Measurements from ENCODE around the gene CCDC88C. TPM values are rescaled to one million over a fixed set of nuclear protein-coding genes. Genes with fewer than 3 reads are reported as not detected.

CCDC88C gene
- total RNA-seq, 1 donor from 2014 or later, result 7.2 TPM

DNA sequence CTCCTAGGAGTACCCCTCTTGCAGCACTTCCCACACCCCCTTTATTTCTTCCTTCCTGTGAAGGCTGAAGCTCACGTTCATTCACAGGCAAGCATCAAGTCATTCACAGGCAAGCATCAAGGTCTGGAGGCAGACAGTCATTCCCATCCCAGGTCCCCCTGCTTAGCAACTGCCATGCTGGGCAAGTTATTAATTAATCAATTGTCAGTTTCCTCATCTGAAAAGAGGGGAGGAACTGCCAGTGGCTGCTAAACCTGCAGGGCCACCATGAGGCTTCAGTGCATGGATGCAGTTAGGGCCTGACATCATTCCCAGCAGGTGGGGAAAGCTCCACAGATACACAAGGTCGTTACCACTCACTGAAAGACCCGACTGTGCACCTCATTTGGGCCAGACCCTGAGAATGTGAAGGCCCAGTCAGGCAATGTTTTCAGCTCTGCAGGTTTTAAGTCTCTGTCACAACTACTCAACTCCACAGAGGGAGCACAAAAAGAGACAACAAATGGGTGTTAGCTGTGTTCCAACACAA, 88.1 kb downstream of the CCDC88C start:
- no peak for DNase-seq (ENCODE audit: low read depth)

DNA sequence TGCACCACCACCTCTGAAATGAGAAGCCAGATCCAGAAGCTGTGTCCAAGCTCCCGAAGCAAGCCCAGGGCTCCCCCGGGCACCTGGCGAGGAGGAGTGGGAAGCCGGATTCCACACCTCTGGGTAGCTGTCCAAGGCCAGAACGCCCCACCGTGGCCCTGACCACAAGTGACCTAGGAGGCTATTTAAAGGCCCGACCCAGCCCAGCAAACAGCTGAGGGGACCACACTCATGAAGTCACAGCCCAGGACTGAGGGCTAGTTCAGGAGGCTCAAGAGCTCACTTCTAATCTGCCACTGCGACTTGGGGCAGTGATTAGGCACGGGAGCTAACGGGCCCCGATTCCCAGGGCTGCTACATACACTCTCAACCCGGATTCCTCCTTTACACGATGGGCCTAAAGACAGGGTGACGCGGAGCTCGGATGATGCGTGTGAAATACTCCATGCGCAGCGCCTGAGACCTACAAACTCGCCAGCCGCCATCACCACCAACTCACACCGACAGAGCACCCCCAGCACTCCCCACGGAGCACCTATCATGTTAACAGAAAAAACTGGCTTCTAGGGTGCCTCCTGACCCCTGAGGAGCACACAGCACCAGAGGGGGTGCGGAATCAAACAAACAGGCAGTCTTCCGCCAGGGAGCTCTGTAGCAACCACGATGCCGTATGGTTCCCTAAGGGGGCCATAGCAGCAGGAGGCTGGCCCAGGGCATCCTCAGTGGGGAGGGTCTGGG, 89.1 kb downstream of the CCDC88C start:
- DNase-seq (ENCODE audit: low read depth), result peak; percentile 97

DNA sequence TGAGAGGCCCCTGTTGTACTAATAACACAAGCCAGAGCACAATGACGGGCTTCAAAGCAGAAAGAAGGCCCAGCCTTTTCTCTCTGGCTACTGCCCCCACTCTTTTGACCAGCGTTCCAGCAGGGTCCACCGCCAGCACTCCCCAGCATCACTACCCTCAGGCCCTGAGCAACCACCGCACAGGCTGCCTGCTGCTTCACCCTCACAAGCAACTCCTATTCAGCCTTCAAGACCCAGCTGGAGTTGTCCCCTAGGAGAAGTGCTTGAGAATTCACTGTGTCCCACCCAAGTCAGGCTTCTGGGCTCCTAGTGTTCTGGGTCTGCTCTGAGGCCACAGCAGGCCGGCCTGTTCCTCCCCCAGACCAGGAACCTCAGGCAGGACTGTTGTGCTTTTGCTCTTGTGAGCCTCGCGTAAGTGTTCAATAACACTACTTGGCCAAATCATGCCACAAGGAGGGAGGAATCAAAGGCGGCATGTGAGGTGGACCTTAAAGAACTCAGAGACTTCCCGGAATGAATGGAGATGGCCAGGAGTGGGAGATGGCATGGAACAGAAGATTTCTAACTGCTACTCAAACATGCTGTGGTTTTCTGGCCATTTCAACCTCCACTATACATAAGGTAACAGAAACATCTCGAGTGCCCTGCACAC, 89.8 kb downstream of the CCDC88C start:
- DNase-seq (ENCODE audit: low read depth), result peak; percentile 89

DNA sequence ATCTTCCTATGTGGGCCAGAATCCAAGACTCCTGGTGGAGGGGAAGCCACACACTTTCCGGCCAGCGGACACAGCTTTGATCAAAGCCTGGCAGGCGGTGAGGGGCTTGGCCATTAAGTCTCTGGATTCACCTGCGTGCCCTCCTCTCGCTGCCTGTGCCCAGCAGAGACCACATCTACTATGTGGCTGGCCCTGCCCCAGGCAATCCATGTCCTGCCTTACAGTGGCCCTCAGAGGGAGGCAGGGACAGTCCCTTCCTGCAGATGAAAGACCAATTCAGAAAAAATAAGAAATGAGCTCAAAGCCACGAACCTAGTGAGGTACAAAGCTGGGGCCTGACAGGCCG, 90.4 kb downstream of the CCDC88C start:
- no peak for DNase-seq (ENCODE audit: low read depth)

DNA sequence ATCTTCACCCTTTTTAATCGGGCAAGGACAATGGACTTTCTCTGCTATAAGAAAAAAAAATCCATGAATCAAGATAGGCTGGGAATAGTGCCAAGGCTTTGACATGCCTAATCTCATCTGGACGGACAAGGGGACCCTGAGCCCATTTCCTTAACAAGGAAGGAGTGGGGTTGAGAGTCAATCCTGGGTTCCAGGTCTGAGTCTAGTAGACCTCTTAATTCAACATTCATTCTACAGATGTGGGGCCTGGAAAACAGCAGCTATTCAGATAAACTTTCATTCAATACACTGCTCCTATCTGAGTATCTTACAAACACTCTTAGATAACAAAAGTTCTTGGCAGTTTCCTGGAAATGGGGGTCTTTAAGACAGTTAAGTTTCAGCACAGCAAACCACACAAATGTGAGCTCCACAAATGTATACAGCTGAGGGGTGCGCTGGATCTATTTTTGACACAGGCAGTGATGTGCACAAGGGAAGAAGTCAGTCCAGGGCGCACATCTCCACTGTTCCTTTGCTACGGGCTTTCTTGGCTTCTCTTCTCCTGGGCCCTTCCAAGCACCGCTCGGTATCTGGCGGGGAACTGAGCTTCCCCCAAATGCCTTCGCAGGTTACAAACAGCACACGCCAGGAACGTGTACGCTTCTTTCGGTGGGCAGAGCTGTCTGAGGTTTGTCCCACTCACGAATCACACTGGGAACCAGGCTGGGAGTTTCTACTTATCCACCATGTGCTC, 90.9 kb downstream of the CCDC88C start:
- no peak for DNase-seq (ENCODE audit: low read depth)

DNA sequence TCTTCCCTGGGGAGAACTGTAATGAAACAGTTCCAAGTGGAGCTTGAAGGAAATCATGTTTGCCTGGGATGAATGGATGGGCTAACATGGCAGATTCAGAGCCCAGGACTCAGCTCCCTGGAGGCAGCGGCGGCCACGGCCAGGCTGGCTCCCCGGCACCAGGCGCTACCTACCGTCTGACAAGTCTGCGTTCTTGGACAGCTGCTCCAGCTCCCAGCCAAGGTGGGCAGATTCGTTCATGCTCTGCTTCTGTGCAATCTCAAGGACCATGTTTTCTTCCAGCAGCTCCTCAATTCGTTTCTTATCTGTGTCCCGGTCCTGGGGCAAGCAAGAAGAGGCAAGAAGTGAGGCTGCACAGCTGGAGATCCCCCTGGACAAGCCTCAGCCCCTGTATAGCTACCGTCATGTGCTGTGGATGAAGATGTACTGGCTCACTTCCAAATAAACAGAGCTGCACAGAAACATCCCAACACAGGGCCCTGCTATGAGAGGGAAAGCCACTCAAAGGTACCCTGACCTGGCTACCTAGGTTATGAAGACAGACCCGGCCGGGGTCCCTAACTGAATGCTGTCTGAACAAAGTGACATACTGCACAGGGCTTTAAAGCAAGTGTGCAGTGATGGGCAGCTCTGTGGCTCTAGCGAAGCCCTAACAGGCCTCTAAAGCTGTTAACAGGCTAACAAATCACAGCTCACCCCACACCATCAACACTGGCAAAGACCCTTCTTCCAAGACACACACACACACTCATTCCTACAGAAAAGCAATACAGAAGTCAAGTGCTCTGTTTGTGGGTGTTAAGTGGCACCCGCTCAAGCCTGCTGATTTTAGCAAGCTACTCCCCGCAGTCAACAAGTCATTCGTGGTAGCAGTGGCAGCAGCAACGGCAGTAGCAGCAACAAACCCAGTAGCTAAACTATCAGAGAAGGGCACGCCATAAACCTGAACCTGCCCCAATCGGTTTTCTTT, 92.7 kb downstream of the CCDC88C start:
- no peak for DNase-seq (ENCODE audit: low read depth)

DNA sequence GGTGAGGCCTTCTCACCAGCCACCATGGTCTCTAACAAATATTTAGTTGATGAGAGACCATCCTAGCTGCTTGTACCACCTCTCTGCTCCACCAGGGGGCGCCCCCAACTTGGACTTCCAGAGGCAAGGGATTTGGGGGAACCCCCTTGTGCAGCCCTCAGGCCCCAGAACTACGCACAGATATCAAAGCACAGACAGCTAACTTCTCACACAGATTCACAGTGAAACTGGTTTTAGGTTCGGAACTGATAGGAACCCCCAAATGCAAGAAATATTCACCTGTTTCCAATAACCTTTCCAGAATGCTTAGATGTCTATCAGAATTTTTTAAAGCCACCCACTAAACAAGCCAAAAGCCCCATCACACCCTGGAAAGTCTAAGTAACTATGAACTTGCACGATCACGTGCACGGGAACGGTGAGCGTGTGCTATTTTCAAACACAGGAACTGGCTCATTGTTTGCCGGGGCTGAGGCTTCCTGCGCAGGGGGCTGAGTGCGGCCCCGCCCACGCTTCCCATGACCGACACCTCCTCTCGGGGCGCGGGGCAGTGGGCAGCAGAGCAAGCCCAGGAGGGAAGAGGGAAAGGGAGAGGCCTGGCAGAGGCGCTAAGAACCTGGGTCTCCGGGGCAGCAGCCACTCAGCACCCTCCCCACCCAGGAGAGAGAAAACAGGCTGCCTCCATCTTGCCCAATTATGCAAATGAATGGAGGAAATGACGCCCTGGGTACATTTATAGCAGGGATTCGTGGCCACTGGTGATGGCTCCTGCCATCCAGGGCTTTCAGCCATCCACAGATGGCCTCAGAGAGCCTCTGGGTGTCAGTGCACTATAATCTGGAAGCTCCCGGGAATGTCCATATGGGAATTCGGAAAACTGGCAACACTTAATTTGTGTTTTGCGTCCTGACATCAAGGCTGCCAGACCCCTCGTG, 93.7 kb downstream of the CCDC88C start:
- peak; percentile 83 for DNase-seq (ENCODE audit: low read depth)

DNA sequence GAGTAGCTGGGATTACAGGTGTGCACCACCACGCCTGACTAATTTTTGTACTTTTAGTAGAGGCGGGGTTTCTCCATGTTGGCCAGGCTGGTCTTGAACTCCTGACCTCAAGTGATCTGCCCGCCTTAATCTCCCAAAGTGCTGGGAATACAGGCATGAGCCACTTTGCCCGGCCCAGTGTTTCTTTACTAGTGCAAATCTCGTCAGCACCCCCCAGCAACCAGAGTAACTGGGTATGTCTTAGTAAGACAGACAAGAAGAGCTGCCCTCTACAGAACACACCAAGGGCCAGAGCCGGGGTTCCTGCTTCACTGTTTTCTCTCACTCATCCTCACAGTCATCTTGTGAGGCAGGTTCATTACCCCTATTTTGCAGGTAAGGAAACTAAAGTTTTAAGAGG, 94.6 kb downstream of the CCDC88C start:
- no peak for DNase-seq (ENCODE audit: low read depth)

DNA sequence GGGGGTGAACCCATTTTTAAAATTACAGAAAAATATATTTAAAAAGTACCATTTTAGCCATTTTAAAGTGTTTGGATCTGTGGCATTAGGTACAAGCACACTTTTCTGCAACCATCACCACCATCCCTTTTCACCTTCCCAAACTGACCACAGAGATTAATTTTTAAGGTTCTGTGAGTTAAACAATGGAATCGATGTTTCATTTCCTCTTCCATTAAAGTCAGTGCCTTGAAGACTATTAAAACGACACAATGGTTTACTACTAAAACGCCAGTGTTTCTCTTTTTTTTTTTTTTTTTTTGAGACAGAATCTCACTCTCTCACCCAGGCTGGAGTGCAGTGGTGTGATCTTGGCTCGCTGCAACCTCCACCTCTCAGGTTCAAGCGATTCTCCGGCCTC, 95.0 kb downstream of the CCDC88C start:
- DNase-seq (ENCODE audit: low read depth), result no peak

DNA sequence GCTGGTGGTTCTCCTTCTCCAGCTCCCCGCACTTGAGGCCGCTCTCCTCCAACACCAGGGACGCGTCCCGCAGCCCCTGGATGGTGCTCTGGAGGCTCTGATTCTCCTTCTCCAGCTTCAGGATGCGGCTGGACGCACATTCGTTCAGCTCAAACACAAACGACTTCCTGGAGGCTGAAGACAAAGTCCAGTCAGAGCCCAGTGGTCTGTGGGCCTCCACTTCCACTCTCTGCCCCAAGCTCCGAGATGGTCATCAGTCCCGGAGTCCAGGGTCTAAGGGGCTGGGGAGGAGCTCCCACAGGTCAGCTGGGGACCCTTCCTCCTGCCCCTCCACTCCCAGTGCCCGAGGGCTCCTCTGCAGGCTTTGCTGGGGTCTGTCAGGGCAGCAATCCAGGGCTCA, 96.5 kb downstream of the CCDC88C start:
- no peak for DNase-seq (ENCODE audit: low read depth)

DNA sequence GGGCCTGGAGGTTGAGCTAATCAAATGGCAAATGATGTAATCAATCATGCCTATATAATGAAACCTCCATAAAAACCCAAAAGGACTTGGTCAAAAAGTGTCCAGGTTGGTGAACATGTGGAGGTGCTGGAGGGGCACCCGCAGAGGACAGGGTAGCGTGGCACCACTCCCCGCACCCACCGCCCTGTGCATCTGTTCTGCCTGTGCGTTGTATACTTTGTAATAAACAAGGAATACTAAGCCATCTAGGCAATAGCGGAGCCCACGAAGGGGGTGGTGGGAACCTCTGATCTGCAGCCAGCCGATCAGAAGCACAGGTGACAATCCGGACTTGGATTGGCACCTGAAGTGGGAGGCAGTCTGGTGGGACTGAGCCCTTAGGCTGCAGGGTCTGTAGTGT, 97.4 kb downstream of the CCDC88C start:
- DNase-seq (ENCODE audit: low read depth), result no peak

DNA sequence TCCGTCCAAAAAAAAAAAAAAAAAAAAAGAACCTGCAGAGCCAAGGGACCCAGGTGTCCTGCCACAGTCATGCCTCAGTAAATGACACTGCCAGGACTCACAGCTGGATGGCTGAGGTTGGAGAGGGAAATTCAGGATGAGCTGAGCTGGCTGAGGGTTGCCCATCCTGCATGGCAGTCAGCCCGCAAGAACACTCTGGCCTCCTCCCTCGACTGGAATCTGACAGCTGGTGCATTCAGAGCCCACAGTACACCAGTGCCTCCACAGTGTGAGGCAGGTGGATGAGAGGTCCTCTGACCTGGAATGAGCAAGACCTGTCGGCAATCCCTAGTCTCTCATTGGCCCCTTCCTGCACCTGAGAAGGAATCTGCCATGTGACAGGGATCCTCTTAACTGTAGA, 98.7 kb downstream of the CCDC88C start:
- DNase-seq (ENCODE audit: low read depth), result peak; percentile 66

DNA sequence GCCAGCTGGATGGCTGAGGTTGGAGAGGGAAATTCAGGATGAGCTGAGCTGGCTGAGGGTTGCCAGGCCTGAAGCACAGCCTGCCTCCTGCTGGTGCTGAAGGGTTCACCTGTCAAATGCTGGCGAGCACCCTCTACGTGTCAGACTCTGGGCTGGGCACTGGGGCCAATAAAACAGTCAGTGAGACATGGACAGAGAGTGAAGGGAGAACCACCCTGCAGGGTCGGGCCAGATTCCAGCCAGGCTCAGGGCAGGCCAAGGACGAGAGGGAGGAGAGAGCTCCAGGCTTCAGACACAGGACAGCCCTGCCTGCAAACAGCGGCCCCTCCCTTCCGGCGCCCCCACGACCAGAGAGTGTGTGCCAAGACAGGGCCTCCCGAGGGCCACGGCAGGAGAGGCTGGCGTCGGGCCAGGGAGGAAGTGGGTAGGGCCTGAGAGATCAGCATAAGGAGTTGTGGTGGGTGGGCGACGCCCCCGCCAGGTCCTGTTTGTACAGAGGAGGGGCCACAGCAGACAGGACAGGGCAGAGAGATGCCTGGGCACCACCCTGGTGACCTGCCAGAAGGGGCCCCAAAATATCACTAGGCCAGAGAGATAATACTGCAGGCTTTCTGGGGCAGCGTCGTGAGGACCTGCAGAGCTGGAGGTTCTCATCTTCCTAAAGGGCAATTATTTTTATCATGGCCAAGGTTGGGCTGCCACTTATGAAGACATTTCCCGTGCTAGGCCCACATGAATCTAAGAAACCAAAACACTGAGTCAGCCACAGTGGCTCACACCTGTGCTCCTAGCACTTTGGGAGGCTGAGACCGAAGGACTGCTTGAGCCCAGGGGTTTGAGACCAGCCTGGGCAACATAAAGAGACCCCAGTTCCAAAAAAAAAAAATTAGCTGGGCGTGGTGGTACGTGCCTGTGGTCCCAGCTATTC, 100.0 kb downstream of the CCDC88C start:
- no peak for DNase-seq (ENCODE audit: low read depth)

DNA sequence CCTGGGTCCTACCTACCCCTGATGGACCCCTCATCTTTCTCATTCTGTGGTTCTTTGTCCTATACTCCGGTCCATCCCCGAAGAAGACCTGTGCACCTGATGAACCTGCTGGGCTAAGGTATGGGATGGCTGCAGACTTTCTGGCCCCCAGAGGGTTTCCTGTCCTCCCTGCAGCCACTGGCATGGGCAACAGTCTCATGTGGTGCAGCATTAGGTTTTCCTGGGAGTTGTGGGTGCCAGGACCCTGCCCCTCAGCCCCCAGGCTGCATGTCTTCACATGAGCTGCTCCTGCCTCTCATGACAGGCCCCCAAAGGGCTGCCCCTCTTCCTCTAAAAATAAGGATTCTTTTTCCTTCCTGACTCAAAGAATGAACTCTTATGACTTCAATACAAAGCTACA, 100.9 kb downstream of the CCDC88C start:
- no peak for DNase-seq (ENCODE audit: low read depth)

DNA sequence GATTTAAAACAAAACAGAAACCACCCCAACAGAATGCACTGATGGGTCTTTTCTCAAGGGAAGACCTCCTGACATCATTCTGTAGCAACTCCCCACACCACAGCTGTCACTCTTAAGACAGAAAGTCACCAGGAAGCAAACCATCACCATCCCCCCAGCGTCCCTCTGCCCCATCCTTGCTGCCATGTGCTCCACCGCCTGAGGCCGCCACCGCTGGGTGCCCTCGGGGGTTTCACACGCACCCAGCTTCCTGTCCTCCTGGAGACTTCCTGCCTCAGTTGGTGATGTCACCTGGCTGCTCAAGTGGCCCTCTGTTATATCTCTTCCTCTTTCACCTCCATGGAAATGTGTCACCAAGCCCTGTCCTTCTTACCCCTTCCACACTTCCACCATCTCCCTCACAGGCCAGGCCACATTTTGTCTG, 101.8 kb downstream of the CCDC88C start:
- DNase-seq (ENCODE audit: low read depth), result no peak

DNA sequence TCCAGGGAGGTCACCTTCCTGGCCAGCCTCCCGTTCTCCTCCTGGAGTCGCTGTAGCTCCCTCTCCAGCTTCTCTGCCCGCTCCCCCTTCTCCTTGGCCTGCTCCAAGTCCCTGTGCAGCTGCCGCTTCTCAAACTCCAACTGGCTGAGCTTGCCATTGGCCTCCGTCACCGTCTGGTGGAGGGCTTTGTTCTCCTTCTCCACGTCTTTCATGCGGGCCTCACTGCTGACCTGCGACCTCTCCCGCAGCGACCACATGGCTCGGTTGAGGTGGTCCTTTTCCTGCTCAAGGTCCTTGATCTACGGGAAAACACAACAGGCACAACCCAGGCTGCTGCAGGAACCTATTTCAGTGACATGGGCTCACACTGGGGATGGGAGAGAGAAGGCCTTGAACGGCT, 103.8 kb downstream of the CCDC88C start:
- no peak for DNase-seq (ENCODE audit: low read depth)

DNA sequence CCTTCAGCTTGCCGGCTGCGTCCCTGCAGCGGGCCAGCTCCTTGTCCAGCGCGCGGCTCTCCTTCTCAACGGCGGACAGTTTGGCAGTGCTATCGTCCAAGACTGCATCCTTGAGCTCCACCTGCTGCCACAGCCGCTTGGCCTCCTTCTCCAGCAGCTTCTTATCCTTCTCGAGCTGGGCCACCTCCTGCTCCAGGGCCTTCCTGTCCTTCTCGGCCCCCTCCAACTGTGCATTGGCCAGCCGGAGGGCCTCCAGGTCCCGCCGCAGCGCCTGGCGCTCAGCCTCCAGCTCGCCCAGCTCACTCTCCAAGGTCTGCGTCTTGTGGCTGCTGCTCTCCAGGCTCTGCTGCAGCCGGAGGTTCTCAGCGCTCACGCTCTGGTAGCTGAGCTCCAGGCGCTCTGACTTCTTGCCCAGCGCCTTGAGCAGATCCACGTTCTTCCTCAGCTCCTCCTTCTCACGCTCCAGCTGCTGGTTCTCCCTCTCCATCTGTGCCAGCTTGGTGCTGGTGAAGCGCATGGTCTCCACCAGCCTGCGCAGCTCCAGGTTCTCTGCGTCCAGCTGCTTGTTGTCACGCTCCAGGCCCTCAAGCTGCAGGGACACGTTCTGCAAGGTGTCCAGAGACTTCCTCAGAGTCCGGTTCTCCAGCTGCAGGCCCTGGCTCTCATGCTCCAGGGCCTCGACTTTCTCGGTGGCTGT, 104.3 kb downstream of the CCDC88C start:
- DNase-seq (ENCODE audit: low read depth), result no peak

DNA sequence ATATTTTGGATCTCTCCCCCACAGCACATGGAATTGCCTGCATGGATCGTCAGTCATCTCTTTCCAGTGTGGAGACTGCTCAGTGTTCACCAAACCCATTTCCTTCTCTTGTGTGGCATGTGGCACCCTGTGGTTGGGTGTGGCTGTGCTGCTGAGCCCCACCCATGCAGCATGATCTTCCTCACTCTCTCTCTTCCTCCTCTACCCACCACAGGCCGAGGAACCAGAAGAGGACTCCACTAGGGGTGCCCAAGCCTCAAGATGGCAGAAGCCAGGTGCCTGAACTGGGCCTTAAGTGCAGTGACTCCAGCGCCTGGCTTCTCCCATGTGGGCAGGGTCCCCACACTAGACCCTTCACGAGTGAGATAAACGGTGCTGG, 106.3 kb downstream of the CCDC88C start:
- no peak for DNase-seq (ENCODE audit: low read depth)

All from myocyte (in vitro differentiated cells).